ENCODE measurements around the gene AVPI1. TPM values are rescaled to one million over a fixed set of nuclear protein-coding genes. Genes with fewer than 3 reads are reported as not detected.

The AVPI1 gene
- total RNA-seq, 4 donors from 2014 or later = 1.4 to 14.1 (median 3.0) TPM

- Histone ChIP-seq H3K27me3 (no peaks in the 10 kb centered on the region), H3K4me3 (peak within 1 kb of the TSS; percentile 65 to 94 (median 84)), H3K27ac (peak within 1 kb of the TSS; percentile 69 to 76 (median 74)), H3K4me1 (peaks cover 8% of the 10 kb centered on the region in 2 donors), H3K9me3 (no peaks in the 10 kb centered on the region), H3K36me3 (no peaks in the 10 kb centered on the region)
- TF ChIP-seq POLR2A (IDR thresholded peaks at IDR 0.05) = no peak
- TF ChIP-seq, protein P1, sequence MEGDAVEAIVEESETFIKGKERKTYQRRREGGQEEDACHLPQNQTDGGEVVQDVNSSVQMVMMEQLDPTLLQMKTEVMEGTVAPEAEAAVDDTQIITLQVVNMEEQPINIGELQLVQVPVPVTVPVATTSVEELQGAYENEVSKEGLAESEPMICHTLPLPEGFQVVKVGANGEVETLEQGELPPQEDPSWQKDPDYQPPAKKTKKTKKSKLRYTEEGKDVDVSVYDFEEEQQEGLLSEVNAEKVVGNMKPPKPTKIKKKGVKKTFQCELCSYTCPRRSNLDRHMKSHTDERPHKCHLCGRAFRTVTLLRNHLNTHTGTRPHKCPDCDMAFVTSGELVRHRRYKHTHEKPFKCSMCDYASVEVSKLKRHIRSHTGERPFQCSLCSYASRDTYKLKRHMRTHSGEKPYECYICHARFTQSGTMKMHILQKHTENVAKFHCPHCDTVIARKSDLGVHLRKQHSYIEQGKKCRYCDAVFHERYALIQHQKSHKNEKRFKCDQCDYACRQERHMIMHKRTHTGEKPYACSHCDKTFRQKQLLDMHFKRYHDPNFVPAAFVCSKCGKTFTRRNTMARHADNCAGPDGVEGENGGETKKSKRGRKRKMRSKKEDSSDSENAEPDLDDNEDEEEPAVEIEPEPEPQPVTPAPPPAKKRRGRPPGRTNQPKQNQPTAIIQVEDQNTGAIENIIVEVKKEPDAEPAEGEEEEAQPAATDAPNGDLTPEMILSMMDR (IDR thresholded peaks at IDR 0.05 in 4 of 5, conservative IDR thresholded peaks at IDR 0.05 in 1 of 5) = no peak
- ATAC-seq = peak; percentile 99
- intact Hi-C loops (cut with DNase I; ENCODE audit: low total_unique reads) (loop anchor here (10.0 kb wide), 1 partner anchor 208 kb away; the partner anchor contains the start of gene PGAM1), in situ Hi-C loops (cut with MboI; ENCODE audit: low sequenced_read_pairs in 4 of 4) (no loop called here)
- DNase-seq = peak; percentile 92 to 93
Measured at GRCh38 chr10:97632949-97633884, 53.8 kb downstream of the AVPI1 start, which contains the start of gene MORN4. MORN4 (minus strand) TSS chr10:97633500; CDS start chr10:97619653, 13,847 bp downstream.

DNA sequence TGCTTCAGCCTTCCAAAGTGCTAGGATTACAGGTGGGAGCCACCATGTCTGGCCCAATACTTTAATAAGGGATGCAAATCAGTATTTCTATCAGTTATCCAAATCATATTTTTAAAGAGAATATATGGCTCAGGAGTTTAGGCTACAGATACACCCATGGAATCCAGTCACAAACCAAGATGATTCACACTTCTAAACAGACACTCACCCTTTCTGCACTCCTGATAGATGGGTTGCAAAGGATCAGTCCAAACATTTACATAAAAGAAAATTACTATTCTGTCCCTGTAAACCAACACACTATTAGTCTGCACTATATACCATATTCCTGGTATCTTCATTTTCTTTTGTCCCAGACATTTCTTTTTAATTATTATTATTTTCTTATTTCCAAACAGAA is 55.9 kb downstream of the AVPI1 start:
- ATAC-seq (no peak), DNase-seq (no peak)
- in situ Hi-C loops (cut with MboI; ENCODE audit: low sequenced_read_pairs in 4 of 4) = no loop called here
- Histone ChIP-seq H3K27me3 (no peaks in the 10 kb centered on the region), H3K4me3 (no peak overlapping the region), H3K9me3 (no peaks in the 10 kb centered on the region), H3K4me1 (peaks cover 8% of the 10 kb centered on the region in 2 donors), H3K27ac (no peak overlapping the region), H3K36me3 (no peaks in the 10 kb centered on the region)
- no peak for TF ChIP-seq POLR2A (IDR thresholded peaks at IDR 0.05)
- TF ChIP-seq, protein P1 (IDR thresholded peaks at IDR 0.05 in 4 of 5, conservative IDR thresholded peaks at IDR 0.05 in 1 of 5) = no peak
- intact Hi-C loops (cut with DNase I; ENCODE audit: low total_unique reads) = loop anchor here (10.0 kb wide), 1 partner anchor 206 kb away; the partner anchor contains the start of gene PGAM1

DNA sequence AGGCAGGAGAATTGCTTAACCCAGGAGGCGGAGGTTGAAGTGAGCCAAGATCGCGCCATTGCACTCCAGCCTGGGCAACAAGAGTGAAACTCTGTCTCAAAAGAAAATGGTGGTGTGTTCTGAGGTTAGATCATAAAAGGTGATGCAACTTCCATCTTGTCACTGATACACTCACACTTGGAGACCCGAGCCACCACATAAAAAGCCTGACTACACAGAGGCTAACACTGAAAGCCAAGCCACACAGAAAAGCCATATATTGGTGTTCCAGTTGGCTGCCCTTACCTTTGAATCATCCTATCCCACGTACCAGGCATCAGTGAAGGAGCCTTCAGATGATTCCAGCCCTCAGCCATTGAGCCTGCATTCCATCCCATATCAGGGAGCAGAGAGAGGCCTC is 57.8 kb downstream of the AVPI1 start:
- no peaks in the 10 kb centered on the region for H3K36me3 ChIP-seq
- no peak for ATAC-seq
- TF ChIP-seq POLR2A (IDR thresholded peaks at IDR 0.05) = no peak
- TF ChIP-seq, protein P1 (IDR thresholded peaks at IDR 0.05 in 4 of 5, conservative IDR thresholded peaks at IDR 0.05 in 1 of 5) = no peak
- in situ Hi-C loops (cut with MboI; ENCODE audit: low sequenced_read_pairs in 4 of 4) = no loop called here
- no peaks in the 10 kb centered on the region for H3K27me3 ChIP-seq
- peaks cover 8% of the 10 kb centered on the region in 2 donors for H3K4me1 ChIP-seq
- no peak overlapping the region for H3K4me3 ChIP-seq
- no peak for DNase-seq
- no peaks in the 10 kb centered on the region for H3K9me3 ChIP-seq
- intact Hi-C loops (cut with DNase I; ENCODE audit: low total_unique reads) = no loop called here
- no peak overlapping the region for H3K27ac ChIP-seq

DNA sequence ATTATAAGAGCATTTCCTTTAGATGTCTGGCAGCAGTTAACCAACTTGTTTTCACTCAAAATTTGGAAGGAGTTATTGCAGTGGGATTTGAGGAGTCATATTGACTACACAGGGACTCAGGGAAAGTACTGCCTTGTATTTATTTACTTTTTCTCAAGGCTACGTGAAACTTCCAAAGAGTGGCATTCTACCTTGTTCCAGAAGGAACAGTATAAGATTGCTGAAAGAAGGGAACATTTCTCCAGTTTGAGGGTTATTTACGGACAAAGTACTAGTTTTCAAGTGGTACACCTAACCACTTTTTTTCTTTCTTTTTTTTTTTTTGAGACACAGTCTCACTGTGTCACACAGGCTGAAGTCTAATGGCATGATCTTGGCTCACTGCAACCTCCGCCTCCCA is 58.8 kb downstream of the AVPI1 start:
- Histone ChIP-seq H3K27ac (no peak overlapping the region), H3K9me3 (no peaks in the 10 kb centered on the region), H3K36me3 (no peaks in the 10 kb centered on the region), H3K4me1 (peaks cover 5 to 8% of the 10 kb centered on the region in 2 donors), H3K27me3 (no peaks in the 10 kb centered on the region), H3K4me3 (no peak overlapping the region)
- DNase-seq (no peak), ATAC-seq (no peak)
- no peak for TF ChIP-seq POLR2A (IDR thresholded peaks at IDR 0.05)
- TF ChIP-seq, protein P1 (IDR thresholded peaks at IDR 0.05 in 4 of 5, conservative IDR thresholded peaks at IDR 0.05 in 1 of 5) = no peak
- in situ Hi-C loops (cut with MboI; ENCODE audit: low sequenced_read_pairs in 4 of 4) = no loop called here
- intact Hi-C loops (cut with DNase I; ENCODE audit: low total_unique reads) = no loop called here

All from gastrocnemius medialis (tissue), 4 donors.